Lung (tissue), 12 donors: Measurements from ENCODE around the gene PRPH2. TPM values are rescaled to one million over a fixed set of nuclear protein-coding genes. Genes with fewer than 3 reads are reported as not detected.

Experiments used
- ATAC-seq: fragments of 200-7000 bp; cut with Tn5 transposase; one replicate; pipeline ENCODE4 v1.9.1; 2020; ENCODE audit warnings: moderate number of reproducible peaks; ENCODE audit not compliant: insufficient read depth, low FRiP score
- DNase-seq, 3 donors: peaks; one replicate each; pipeline ENCODE4 v3.0.0-alpha.2; 2013 to 2017
- H3K27ac ChIP-seq, 2 donors: one replicate each; pipeline ENCODE4 v1.5.1; 2013; ENCODE audit warnings: mild to moderate bottlenecking in 2 of 2, moderate library complexity in 2 of 2, control low read depth in 1 of 2, inconsistent platforms in 1 of 2, low read depth in 1 of 2, low read length in 1 of 2
- H3K27me3 ChIP-seq, 3 donors: one replicate each; pipeline ENCODE4 v1.5.1; 2013; ENCODE audit warnings: low read length in 2 of 3; ENCODE audit not compliant: control insufficient read depth in 3 of 3, insufficient read depth in 3 of 3
- H3K36me3 ChIP-seq, 4 donors: one replicate each; pipeline ENCODE4 v1.5.1; 2013; ENCODE audit warnings: low read length in 4 of 4, mild to moderate bottlenecking in 1 of 4, moderate library complexity in 1 of 4; ENCODE audit not compliant: control insufficient read depth in 4 of 4, insufficient read depth in 4 of 4
- H3K4me1 ChIP-seq, 5 donors: one replicate each; pipeline ENCODE4 v1.5.1; 2013; ENCODE audit warnings: low read length in 5 of 5, mild to moderate bottlenecking in 2 of 5, moderate library complexity in 1 of 5; ENCODE audit not compliant: control insufficient read depth in 5 of 5, insufficient read depth in 5 of 5
- H3K4me3 ChIP-seq: one replicate; pipeline ENCODE4 v1.5.1; 2013; ENCODE audit warnings: mild to moderate bottlenecking, control low read depth, moderate library complexity
- H3K9ac ChIP-seq, 2 donors: one replicate each; pipeline ENCODE4 v1.5.1; 2013; ENCODE audit warnings: low read length in 2 of 2, control low read depth in 1 of 2; ENCODE audit not compliant: insufficient read depth in 1 of 2
- H3K9me3 ChIP-seq, 4 donors: one replicate each; pipeline ENCODE4 v1.5.1; 2013; ENCODE audit warnings: low read length in 3 of 4, mild to moderate bottlenecking in 1 of 4, moderate library complexity in 1 of 4; ENCODE audit not compliant: control insufficient read depth in 4 of 4, insufficient read depth in 3 of 4
- WGBS, 2 donors: extraction: QIAGEN DNeasy Blood & Tissue Kit; methylation state at CpG; one replicate each; pipeline ENCODE4 v1.1.7; 2013; 5-methylcytosine and 5-hydroxymethylcytosine counted together
- polyA plus RNA-seq, 2 donors: library from polyadenylated mRNA; stranded (reverse); fragments of 200-250 nt; gene quantifications; one replicate each; pipeline ENCODE4 v1.2.1, GENCODE V29; 2013
- total RNA-seq, 2 donors: library from RNA; depleted of rRNA in 1 of 2; stranded (reverse); fragments of >200 nt in 1 of 2; gene quantifications; one replicate each; pipeline ENCODE4 v1.2.1, GENCODE V29; 2014 to 2021
- TF ChIP-seq, protein P1 (sequence below): IDR thresholded peaks from 2 replicates; pipeline ENCODE4 v1.5.1; 2012; ENCODE audit warnings: mild to moderate bottlenecking; ENCODE audit errors: control extremely low read depth, extremely low read depth
- donor health status: control.
- donor health status: control.
- donor health status: Bipolar disorder and iron deficiency.
- donor health status: healthy.
- donor health status: DM: yes; HTN: yes; CAD: no.

The PRPH2 gene
- total and polyA plus RNA-seq, 4 donors = 0.31 to 2.6 (median 1.1) TPM

DNA sequence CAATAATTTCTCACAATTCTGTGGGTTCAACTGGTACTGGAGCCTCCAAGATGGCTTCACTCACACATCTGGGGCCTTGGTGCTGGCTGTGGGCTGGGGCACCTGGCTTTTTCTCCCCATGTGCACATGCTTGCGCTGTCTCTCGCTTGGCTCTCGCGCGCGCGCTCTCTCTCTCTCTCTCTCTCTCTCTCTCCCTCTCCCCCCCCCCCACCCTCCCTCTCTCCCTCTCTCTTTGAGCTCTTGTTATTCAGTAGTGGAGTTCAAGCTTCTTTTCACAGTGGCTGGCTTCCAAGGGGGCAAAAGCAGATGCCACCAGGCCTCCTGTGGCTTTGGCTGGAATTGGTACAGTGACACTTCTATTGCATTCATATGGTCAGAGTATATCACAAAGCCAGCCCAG lies 34.3 kb upstream of the PRPH2 start:
- no peaks in the 10 kb centered on the region for H3K4me1 ChIP-seq
- peaks cover 0 to 3% (median 0%) of the 10 kb centered on the region in 4 donors for H3K36me3 ChIP-seq
- no peaks in the 10 kb centered on the region for H3K27me3 ChIP-seq
- DNase-seq (no peak), ATAC-seq (no peak)
- H3K27ac ChIP-seq = no peak overlapping the region
- H3K9ac ChIP-seq = no peak overlapping the region
- no peaks in the 10 kb centered on the region for H3K9me3 ChIP-seq
- H3K4me3 ChIP-seq = no peak overlapping the region
- WGBS, 2 donors = 98 to 100% methylated on average over 3 to 7 of the region's 7 CpGs
- TF ChIP-seq, protein P1, sequence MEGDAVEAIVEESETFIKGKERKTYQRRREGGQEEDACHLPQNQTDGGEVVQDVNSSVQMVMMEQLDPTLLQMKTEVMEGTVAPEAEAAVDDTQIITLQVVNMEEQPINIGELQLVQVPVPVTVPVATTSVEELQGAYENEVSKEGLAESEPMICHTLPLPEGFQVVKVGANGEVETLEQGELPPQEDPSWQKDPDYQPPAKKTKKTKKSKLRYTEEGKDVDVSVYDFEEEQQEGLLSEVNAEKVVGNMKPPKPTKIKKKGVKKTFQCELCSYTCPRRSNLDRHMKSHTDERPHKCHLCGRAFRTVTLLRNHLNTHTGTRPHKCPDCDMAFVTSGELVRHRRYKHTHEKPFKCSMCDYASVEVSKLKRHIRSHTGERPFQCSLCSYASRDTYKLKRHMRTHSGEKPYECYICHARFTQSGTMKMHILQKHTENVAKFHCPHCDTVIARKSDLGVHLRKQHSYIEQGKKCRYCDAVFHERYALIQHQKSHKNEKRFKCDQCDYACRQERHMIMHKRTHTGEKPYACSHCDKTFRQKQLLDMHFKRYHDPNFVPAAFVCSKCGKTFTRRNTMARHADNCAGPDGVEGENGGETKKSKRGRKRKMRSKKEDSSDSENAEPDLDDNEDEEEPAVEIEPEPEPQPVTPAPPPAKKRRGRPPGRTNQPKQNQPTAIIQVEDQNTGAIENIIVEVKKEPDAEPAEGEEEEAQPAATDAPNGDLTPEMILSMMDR = no peak

DNA sequence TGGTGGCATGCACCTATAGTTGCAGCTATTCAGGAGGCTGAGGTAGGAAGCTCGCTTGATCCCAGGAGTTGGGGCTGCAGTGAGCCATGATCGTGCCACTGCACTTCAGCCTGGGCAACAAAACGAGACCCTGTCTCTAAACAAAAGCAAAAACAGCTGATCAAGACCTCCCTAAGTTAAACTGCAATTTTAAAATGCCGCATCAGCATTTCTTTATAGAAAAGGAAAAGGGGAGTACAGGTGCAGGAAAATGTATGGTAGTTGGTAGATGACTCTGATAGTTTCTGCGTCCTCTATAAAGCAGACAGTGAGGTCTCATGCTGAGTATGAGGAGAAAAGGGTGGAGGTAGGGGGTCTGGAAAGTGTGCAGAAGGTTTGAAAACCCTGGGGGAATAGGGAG lies 32.4 kb upstream of the PRPH2 start:
- no peak overlapping the region for H3K4me3 ChIP-seq
- 97% methylated on average over 5 of the region's 5 CpGs for WGBS, 2 donors

DNA sequence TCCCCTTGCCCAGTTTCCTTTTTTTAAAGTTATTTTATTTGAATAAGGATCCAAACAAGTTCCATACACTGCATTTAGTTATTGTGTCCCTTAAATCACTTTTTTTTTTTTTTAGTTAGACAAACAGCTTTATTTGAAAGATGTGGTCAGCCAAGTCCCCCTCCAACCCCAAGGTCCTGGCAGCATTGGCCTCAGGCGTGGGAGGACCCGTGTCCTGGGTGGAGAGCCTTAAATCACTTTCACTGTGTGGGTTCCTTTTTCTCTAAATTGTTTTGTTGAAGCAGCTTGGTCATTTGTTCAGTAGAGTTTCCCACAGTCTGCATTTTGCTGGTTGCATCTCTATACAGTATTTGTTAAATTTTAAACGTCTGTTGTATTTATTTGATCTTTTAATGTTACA lies 28.7 kb upstream of the PRPH2 start:
- Histone ChIP-seq H3K27ac (no peak overlapping the region), H3K4me3 (no peak overlapping the region), H3K27me3 (no peaks in the 10 kb centered on the region), H3K9me3 (no peaks in the 10 kb centered on the region), H3K36me3 (no peaks in the 10 kb centered on the region), H3K4me1 (peaks cover 0 to 13% (median 3%) of the 10 kb centered on the region in 5 donors), H3K9ac (no peak overlapping the region)
- ATAC-seq (no peak), DNase-seq (no peak)
- 80 to 96% methylated on average over 3 of the region's 3 CpGs for WGBS, 2 donors
- TF ChIP-seq, protein P1 = no peak

More for the DNA sequence above, 32.4 kb upstream of the PRPH2 start:
- ATAC-seq (no peak), DNase-seq (no peak)
- H3K4me1 ChIP-seq = no peaks in the 10 kb centered on the region
- no peak overlapping the region for H3K9ac ChIP-seq
- TF ChIP-seq, protein P1 = no peak
- no peaks in the 10 kb centered on the region for H3K9me3 ChIP-seq
- H3K36me3 ChIP-seq = peaks cover 0 to 3% (median 0%) of the 10 kb centered on the region in 4 donors
- no peaks in the 10 kb centered on the region for H3K27me3 ChIP-seq
- no peak overlapping the region for H3K27ac ChIP-seq
